AG10803 (cell line): ENCODE data around the gene WDR74.
A peak's percentile ranks its signal among the peaks of the same experiment; 100 is the strongest.

Experiments
- DNase-seq: peaks from one replicate; pipeline ENCODE4 v3.0.0; 2010; ENCODE audit warnings: low read depth
- H3K4me3 ChIP-seq: 2 replicates; pipeline ENCODE4 v1.5.1; 2011; ENCODE audit warnings: mild to moderate bottlenecking, low read length, control low read depth
- CTCF ChIP-seq: conservative IDR thresholded peaks from 2 replicates; pipeline ENCODE4 v1.5.1; 2011; ENCODE audit warnings: mild to moderate bottlenecking, low read length, control low read depth, inconsistent platforms

The WDR74 gene

GRCh38 chr11:62796281-62796680 lies 43.1 kb downstream of the WDR74 start:
- no peak overlapping the region for H3K4me3 ChIP-seq
- no peak for TF ChIP-seq CTCF
- DNase-seq, result no peak

- DNase-seq, result no peak
- H3K4me3 ChIP-seq, result no peak overlapping the region
- no peak for TF ChIP-seq CTCF
Measured at GRCh38 chr11:62794201-62794775, 45.1 kb downstream of the WDR74 start.

- H3K4me3 ChIP-seq, result peak overlapping the region; percentile 31
- no peak for TF ChIP-seq CTCF
- no peak for DNase-seq
Measured at GRCh38 chr11:62792202-62792575, 47.2 kb downstream of the WDR74 start.

- no peak for TF ChIP-seq CTCF
- peak within 1 kb of the TSS; percentile 87 for H3K4me3 ChIP-seq
- DNase-seq, result peak; percentile 70
Measured at GRCh38 chr11:62791501-62792201, 47.7 kb downstream of the WDR74 start, which contains the start of gene TMEM223. TMEM223 (minus strand) TSS chr11:62792006; CDS start chr11:62791994, 12 bp downstream.

GRCh38 chr11:62789576-62789975 lies 49.8 kb downstream of the WDR74 start:
- TF ChIP-seq CTCF, result no peak
- no peak overlapping the region for H3K4me3 ChIP-seq
- DNase-seq, result no peak

GRCh38 chr11:62788991-62789390 lies 50.4 kb downstream of the WDR74 start:
- peak overlapping the region; percentile 8 for H3K4me3 ChIP-seq
- TF ChIP-seq CTCF, result no peak
- DNase-seq, result no peak
